Gastrocnemius medialis (tissue), 4 donors: ENCODE results near the gene EHD2. TPM values are rescaled to one million over a fixed set of nuclear protein-coding genes. Genes with fewer than 3 reads are reported as not detected.

ENCODE experiments used
- ATAC-seq, 2 donors: fragments of 150-250 bp; one replicate each; pipeline ENCODE4 v1.9.1; 2016
- DNase-seq, 2 donors: peaks; one replicate each; pipeline ENCODE4 v3.0.0-alpha.2; 2019
- H3K27ac ChIP-seq, 4 donors: fragments of 200-600 bp; sonication (generic); 1 replicate in 1 of 4; 2 replicates in 3 of 4; pipeline ENCODE4 v1.5.1; 2016 to 2018; ENCODE audit warnings: mild to moderate bottlenecking in 2 of 4, moderate library complexity in 1 of 4
- H3K27me3 ChIP-seq, 3 donors: fragments of 200-600 bp; sonication (generic) in 2 of 3; 1 replicate in 1 of 3; 2 replicates in 2 of 3; pipeline versions ENCODE4 v1.5.1 to v1.6.0; 2016 to 2019; ENCODE audit warnings: mild to moderate bottlenecking in 1 of 3, moderate library complexity in 1 of 3
- H3K36me3 ChIP-seq, 2 donors: fragments of 200-600 bp; sonication (generic) in 1 of 2; one replicate each; pipeline ENCODE4 v1.5.1; 2017 to 2018
- H3K4me1 ChIP-seq, 2 donors: fragments of 200-600 bp; sonication (generic) in 1 of 2; one replicate each; pipeline ENCODE4 v1.5.1; 2016 to 2017; ENCODE audit warnings: mild to moderate bottlenecking in 2 of 2
- H3K4me3 ChIP-seq, 4 donors: fragments of 200-600 bp; sonication (generic) in 3 of 4; 1 replicate in 1 of 4; 2 replicates in 3 of 4; pipeline ENCODE4 v1.5.1; 2016 to 2019; ENCODE audit warnings: mild to moderate bottlenecking in 2 of 4
- H3K9me3 ChIP-seq, 3 donors: fragments of 200-600 bp; sonication (generic) in 2 of 3; 1 replicate in 1 of 3; 2 replicates in 2 of 3; pipeline ENCODE4 v1.5.1; 2016 to 2019
- POLR2A ChIP-seq, 2 donors: fragments of 450-650 bp; IDR thresholded peaks; one replicate each; pipeline ENCODE4 v1.6.1; 2017; ENCODE audit warnings: antibody characterized with exemption in 2 of 2, mild to moderate bottlenecking in 2 of 2, moderate library complexity in 2 of 2
- in situ Hi-C, 4 donors: fragments of 200-750 bp; cut with MboI; loops; one replicate each; pipeline versions ENCODE4 v1.15.0 to v1.8.0; 2017; ENCODE audit warnings: low sequenced_read_pairs in 4 of 4
- intact Hi-C: fragments of 100-400 bp; cut with DNase I; formaldehyde crosslinking; loops from one replicate; pipeline ENCODE4 v1.15.1; 2023; ENCODE audit warnings: low total_unique reads
- total RNA-seq, 4 donors: library from RNA; depleted of rRNA; stranded (reverse); fragments of >200 nt; gene quantifications; one replicate each; pipeline versions ENCODE4 v1.1.0 to v1.2.3, GENCODE V29; 2016
- TF ChIP-seq, protein P1 (sequence below), 5 experiments: fragments of 450-650 bp in 3 of 5; fragments of 200-600 bp in 2 of 5; sonication (generic) in 2 of 5; IDR thresholded peaks in 4 of 5; conservative IDR thresholded peaks in 1 of 5; 1 replicate in 4 of 5; 2 replicates in 1 of 5; pipeline ENCODE4 v1.5.1; 2016 to 2019; ENCODE audit warnings: antibody characterized with exemption in 5 of 5, mild to moderate bottlenecking in 3 of 5, moderate library complexity in 3 of 5

Gene EHD2
- total RNA-seq, 4 donors from 2014 or later: 10.9 to 46.6 (median 33.8) TPM

DNA sequence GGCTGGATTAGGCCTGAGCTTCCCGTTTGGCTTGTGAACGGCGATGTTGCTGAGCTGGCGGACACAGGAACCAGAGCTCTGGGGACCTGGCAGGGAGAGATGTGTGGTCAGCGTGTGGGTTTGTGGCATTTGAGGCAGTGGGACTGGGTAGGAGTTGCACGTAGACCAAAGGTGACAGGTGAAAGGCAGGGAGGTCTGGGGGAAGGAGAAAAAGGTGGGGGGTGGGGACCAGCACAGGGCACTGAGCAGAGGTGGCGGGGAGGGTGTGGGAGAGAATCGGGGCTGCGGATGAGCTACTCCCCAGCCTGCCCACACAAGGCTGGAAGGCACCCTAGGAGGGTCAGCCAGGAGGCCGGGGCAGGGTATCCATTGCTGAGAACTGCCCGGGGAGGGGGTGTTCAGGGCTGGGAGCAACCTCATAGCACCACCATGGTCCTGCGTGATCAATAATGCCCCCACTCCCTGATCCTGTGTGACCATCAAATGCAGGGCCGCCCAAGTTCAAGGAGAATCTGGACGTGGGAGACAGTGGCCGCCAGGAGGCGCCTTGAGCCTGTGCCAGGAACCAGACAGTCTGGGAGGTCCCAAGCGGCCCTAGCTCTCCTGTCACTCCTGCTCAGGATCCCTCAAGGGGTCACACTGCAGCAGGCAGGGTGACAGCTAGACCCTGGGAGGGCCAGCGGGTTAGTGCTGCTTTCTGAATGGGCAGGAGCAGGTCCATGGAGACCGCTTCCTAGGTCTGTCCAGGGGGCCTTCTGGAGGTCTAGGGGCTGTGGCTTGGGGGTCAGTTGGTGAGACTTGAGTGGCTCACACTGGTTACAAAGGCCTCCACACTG lies 52.5 kb downstream of the EHD2 start:
- no peak overlapping the region for H3K27ac ChIP-seq
- intact Hi-C loops: loop anchor here (1.0 kb wide), 1 partner anchor 23 kb away; no protein-coding TSS in a partner anchor
- no peaks in the 10 kb centered on the region for H3K9me3 ChIP-seq
- in situ Hi-C loops: no loop called here
- no peaks in the 10 kb centered on the region for H3K36me3 ChIP-seq
- no peaks in the 10 kb centered on the region for H3K27me3 ChIP-seq
- H3K4me3 ChIP-seq: no peak overlapping the region
- ATAC-seq: peak; percentile 48 to 76
- H3K4me1 ChIP-seq: peaks cover 5 to 8% of the 10 kb centered on the region in 2 donors
- DNase-seq: peak in 1 of 2 donors; percentile 53
- TF ChIP-seq POLR2A (IDR thresholded peaks at IDR 0.05): no peak
- TF ChIP-seq, protein P1, sequence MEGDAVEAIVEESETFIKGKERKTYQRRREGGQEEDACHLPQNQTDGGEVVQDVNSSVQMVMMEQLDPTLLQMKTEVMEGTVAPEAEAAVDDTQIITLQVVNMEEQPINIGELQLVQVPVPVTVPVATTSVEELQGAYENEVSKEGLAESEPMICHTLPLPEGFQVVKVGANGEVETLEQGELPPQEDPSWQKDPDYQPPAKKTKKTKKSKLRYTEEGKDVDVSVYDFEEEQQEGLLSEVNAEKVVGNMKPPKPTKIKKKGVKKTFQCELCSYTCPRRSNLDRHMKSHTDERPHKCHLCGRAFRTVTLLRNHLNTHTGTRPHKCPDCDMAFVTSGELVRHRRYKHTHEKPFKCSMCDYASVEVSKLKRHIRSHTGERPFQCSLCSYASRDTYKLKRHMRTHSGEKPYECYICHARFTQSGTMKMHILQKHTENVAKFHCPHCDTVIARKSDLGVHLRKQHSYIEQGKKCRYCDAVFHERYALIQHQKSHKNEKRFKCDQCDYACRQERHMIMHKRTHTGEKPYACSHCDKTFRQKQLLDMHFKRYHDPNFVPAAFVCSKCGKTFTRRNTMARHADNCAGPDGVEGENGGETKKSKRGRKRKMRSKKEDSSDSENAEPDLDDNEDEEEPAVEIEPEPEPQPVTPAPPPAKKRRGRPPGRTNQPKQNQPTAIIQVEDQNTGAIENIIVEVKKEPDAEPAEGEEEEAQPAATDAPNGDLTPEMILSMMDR (IDR thresholded peaks at IDR 0.05 in 4 of 5, conservative IDR thresholded peaks at IDR 0.05 in 1 of 5): peak; percentile 67 to 89 (median 87)

DNA sequence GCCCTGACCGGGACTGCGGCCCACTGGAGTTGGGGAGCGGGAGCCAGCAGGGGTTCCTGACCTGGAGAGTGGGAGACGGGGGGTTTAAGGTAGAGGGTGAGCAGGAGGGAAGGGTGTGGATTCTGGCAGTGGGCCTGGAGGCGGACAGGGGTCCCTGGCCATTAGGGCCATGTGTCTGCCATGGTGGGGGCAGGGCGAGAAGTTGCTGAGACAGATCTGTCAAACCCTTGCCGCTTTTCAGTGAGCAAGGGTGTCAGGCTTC lies 53.1 kb downstream of the EHD2 start:
- in situ Hi-C loops (no loop called here), intact Hi-C loops (loop anchor here (1.0 kb wide), 1 partner anchor 22 kb away; no protein-coding TSS in a partner anchor)
- ATAC-seq: no peak
- H3K4me1 ChIP-seq: peaks cover 5 to 8% of the 10 kb centered on the region in 2 donors
- no peak overlapping the region for H3K4me3 ChIP-seq
- TF ChIP-seq, protein P1 (IDR thresholded peaks at IDR 0.05 in 4 of 5, conservative IDR thresholded peaks at IDR 0.05 in 1 of 5): no peak
- no peak for TF ChIP-seq POLR2A (IDR thresholded peaks at IDR 0.05)
- H3K27ac ChIP-seq: no peak overlapping the region
- H3K27me3 ChIP-seq: no peaks in the 10 kb centered on the region
- DNase-seq: no peak
- no peaks in the 10 kb centered on the region for H3K36me3 ChIP-seq
- no peaks in the 10 kb centered on the region for H3K9me3 ChIP-seq

DNA sequence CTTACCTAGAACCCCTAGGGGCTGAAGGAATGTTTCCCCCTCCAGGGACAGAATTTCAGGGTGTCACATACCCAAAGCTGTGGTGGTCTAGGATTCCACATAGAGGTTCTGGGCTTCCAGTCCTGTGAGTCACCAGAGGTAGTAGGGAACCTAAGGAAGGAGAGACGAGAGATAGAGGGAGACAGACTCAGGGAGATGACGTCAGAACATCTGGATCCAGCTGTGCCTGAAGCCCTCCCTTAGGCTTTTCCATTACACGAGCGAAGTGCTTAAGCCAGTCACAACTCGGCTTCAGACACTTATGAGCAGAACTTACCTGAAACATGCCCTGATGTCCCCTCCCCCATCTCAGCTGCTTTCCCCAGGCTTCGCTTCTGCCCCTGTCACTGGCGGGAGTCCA lies 53.4 kb downstream of the EHD2 start:
- Histone ChIP-seq H3K4me3 (no peak overlapping the region), H3K27ac (no peak overlapping the region), H3K4me1 (peaks cover 5 to 8% of the 10 kb centered on the region in 2 donors), H3K9me3 (no peaks in the 10 kb centered on the region), H3K27me3 (no peaks in the 10 kb centered on the region), H3K36me3 (no peaks in the 10 kb centered on the region)
- in situ Hi-C loops: no loop called here
- intact Hi-C loops: loop anchor here (1.0 kb wide), 1 partner anchor 22 kb away; no protein-coding TSS in a partner anchor
- DNase-seq: no peak
- ATAC-seq: no peak
- TF ChIP-seq, protein P1 (IDR thresholded peaks at IDR 0.05 in 4 of 5, conservative IDR thresholded peaks at IDR 0.05 in 1 of 5): no peak
- TF ChIP-seq POLR2A (IDR thresholded peaks at IDR 0.05): no peak

DNA sequence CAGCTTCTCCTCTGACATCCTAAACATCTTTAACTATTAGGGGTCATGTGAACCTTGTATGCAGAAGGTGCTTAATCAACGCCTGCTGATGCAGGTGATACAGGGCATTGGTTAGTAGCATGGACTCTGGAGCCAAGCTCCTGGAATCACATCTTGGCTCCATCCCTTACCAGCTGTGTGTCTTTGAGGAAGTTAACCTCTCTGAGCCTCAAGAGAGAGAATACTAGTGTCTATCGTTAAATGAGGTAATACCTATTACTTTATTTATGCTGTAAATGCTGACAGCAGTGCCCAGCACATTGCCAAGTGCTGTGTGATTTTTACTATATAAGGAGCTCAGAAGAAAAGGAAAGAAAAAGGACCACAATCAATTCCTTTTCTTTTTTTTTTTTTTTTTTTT lies 54.1 kb downstream of the EHD2 start:
- ATAC-seq (no peak), DNase-seq (no peak)
- no peak for TF ChIP-seq POLR2A (IDR thresholded peaks at IDR 0.05)
- in situ Hi-C loops (no loop called here), intact Hi-C loops (no loop called here)
- Histone ChIP-seq H3K27ac (no peak overlapping the region), H3K27me3 (no peaks in the 10 kb centered on the region), H3K9me3 (no peaks in the 10 kb centered on the region), H3K4me1 (peaks cover 5 to 8% of the 10 kb centered on the region in 2 donors), H3K4me3 (no peak overlapping the region), H3K36me3 (no peaks in the 10 kb centered on the region)

DNA sequence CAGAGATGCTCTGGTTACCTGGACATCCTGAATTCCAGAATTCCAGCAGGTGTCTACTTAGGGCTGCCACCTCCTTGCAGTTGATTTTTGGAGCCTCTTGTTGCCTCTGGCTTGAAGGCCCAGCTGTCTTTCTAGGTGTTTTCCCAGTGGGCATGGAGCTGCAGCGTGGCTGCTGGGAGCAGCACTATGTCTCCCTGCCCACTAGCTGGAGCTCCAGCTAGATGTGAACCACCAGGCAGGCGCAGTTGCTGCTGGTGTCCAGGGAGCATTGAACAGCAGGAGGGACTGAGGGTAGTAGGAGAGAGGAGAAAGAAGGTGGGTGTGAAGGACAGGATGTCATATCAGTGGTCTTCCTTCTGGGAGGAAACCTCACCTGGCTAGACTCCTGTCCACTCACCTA lies 55.4 kb downstream of the EHD2 start:
- no peak for DNase-seq
- intact Hi-C loops: no loop called here

More for the DNA sequence above, 55.4 kb downstream of the EHD2 start:
- no peak for ATAC-seq
- no peaks in the 10 kb centered on the region for H3K27me3 ChIP-seq
- no peak for TF ChIP-seq POLR2A (IDR thresholded peaks at IDR 0.05)
- TF ChIP-seq, protein P1 (IDR thresholded peaks at IDR 0.05 in 4 of 5, conservative IDR thresholded peaks at IDR 0.05 in 1 of 5): no peak
- in situ Hi-C loops: no loop called here
- H3K27ac ChIP-seq: no peak overlapping the region
- peaks cover 5 to 8% of the 10 kb centered on the region in 2 donors for H3K4me1 ChIP-seq
- no peak overlapping the region for H3K4me3 ChIP-seq
- H3K9me3 ChIP-seq: no peaks in the 10 kb centered on the region
- no peaks in the 10 kb centered on the region for H3K36me3 ChIP-seq
